GM21717 (cell line): ENCODE measurements around the gene SPECC1.
"Not testable (repeated sequence)": the region's sequence is repeated elsewhere in the genome, so short reads cannot be mapped to it uniquely, and the experiment has no call there.

Experiments
- ATAC-seq: cut with Tn5 transposase; IDR thresholded peaks from one replicate; pipeline ENCODE4 v1.9.1; 2021; ENCODE audit warnings: mild to moderate bottlenecking, moderate library complexity; ENCODE audit not compliant: unreplicated experiment

The SPECC1 gene

DNA sequence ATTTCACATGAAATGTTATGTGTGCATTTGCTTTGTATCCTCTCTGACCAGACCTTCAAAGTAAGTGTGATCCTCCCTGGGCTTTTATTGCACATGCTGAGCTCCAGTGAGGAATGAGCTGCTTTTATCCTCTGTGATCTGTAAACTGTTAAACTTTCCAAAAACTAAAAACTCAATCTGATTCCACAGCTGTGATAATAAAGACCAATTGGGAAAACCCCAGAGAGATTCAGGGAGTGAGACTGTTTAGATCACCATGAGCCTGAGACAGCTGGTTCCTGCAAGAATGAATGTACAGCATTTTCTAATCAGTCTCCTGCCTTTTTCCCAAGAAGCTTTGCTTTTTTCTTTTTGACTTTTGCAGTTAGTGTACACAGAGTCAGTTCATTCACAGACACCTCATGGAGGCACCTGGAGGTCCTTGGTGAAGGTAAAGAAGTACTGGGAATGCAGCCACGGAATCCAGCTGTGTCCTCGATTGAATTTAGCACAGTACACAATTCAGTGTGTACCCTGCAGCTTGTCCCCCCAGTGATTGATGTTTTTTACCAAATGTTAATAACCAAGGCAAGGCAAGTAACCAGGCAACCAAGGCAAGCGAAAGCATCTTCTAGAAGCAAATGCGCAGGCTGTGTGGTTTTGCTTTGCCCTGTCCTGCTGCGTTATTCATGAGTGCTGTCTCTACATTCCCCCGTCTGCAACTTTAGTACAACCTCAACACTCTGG lies 275.6 kb downstream of the SPECC1 start:
- ATAC-seq = no peak

DNA sequence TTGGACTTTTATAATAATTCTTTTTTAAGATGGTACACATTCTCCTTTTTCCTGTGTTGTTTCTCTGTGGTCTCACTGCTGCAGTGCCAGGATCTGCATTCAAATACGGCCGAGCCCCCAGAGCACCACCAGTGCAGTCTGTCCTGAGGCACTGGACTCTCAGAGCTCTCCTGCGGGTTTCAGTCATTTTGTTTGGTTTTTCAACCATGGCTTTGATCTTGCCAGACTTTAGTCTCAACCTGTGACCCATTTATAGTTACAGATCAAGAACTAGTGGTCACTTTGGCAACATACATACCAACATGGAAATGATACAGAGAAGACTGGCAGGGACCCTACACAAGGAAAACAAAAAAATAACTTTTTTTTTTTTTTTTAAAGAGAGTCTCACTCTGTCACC lies 280.8 kb downstream of the SPECC1 start:
- ATAC-seq = no peak

DNA sequence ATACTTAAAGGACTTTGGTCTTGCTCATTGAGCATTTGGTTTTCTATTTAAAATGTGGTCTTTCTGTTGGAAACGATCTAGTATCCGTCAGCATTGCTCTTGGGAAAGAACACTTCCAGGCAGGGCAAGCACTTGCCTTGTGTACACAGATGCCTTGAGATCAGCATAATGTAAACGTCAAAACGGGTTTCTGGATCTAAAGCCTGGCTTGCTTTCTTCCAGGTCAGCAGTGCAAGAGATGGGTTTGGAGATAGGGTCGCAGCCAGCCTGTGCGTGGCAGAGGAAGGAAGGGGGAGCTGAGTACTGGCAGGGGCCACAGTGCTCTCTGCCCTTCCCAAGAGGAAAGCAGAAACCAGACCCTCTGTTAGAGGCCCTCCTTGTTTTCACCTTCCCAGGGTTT lies 282.7 kb downstream of the SPECC1 start:
- no peak for ATAC-seq

DNA sequence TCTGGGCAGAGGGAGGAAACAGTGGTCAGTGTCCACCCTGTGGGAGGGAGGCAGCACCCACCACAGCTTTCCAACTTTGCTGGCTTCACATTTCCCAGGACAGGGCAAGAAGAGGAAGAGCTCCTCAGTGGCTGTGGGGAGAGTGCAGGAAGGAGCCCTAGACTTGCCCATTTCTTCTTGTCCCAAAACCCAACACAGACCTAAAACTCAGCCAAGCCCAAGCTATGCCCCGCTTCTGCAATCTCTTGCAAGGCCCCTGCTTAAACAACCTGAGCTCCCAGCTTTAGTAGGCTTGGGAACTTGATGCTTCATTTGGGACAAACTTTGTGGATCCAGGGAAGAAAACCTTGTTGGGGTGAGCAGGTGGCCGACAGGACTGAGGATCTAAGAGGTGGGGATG lies 284.3 kb downstream of the SPECC1 start:
- ATAC-seq = no peak

DNA sequence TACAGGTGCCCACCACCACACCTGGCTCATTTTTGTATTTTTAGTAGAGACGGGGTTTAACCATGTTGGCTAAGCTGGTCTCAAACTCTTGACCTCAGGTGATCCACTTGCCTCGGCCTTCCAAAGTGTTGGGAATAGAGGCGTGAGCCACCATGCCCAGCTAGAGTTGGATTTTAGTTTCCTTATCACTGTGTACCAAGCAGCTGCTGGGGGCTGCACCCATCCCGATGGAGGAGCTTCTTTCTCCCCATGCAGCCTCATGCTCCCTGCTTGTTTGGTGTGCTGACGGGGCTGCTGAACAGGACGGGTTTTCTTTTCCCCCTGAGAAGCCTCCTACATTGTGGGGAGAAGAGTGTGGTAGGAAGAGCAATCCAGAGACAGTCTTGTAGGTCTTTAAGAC lies 285.0 kb downstream of the SPECC1 start:
- ATAC-seq = no peak

DNA sequence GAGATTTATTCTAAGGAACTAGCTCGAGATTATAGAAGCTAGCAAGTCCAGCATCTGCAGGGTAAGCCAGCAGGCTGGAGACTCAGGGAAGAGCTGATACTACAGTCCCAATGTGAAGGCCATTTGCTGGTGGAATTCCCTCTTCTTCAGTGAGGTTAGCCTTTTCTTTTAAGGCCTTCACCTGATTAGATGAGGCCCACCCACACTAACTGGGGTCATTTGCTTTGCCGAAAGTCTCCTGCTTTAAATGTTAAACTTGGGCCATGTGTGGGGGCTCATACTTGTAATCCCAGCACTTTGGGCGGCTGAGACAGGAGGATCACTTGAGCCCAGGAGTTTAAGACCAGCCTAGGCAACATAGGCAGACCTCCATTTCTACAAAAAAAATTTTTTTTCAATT lies 289.9 kb downstream of the SPECC1 start:
- ATAC-seq = no peak

DNA sequence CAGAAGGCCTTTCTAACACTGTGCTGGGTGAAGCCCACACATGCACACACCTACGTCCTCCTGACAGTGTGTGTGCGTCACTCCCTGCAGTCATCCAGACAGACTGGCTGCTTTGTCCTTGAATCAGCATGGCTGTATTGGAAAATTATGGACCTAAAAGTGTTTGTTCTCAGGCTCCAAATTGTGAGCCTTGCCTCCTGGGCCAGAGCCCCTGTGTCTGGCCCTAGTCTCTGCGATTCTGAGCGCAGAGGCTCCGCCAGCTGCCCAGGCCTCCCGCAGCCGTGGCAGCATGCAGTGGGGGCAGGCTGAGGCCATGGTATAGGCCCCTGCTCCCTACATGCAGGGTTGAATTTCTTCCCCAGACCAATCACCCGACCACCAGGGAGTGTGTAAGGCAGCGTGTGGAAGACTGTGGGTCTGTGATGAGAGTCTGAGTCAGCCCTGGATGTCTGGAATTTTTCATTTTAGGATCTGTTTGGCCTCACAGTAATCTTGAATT lies 291.3 kb downstream of the SPECC1 start:
- no peak for ATAC-seq

DNA sequence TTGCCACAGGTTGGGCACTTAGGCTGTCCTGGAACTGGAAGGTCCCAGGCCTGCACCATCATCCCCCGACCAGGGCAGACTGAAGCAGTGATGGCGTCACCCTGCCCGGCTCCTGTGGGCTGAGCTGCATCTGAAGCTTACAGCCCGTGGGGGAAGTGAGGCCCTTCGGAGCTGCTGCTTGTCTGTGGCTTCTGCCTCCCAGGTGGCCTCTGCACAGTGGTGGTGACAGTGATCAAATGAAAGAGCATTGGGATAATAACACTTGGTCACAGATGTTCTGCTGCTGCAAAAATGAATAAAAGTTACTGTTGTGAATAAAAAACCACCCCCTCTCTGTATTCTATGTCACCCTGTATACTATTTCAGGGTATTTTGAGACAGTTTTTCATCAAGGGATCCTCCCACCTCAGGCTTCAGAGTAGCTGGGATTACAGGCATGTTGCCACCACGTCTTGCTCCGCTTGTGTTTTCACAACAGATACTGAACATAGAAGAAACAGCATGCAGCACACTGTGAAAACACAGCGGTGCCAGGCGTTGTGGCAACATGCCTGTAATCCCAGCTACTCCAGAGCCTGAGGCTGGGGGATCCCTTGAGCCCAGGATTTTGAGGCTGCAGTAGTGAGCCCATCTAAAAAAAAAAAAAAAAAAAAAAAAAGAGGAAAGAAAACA lies 293.2 kb downstream of the SPECC1 start:
- no peak for ATAC-seq

DNA sequence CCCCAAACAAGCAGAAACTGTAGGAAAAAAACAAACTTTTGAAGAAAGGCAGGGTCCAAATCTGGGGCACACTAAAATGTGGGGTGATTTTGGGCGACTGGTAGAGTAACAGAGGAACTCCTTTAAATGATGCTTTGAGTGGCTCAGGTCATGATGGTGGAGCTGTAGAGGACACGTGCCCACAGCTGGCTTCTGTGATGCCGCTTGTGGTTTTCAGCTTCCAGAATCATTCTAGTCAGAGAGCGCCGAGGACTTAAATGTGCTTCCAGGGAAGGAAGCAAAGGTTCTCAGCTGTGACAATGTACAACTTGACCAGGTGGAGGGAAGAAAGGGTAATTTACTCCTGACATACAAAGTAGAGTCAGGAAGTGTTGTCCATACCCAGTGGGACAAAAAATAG lies 295.8 kb downstream of the SPECC1 start:
- no peak for ATAC-seq

DNA sequence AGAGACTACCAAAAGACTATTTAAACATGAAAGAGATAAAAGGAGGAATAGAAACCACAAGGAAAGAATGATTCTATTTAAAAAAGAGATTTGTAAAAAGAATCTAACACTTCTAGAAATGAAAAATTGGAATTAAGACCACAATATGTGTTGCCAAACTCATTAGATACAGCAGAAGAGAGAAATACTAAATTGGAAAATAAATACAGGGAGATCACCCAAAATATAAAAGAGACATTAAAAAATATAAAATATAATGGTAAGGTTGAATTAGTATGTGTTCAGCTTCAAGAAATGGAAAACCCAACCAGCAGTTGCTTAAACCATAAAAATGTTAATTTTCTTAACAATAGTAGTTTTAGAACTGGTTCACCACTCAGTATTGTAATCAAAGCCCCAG lies 297.8 kb downstream of the SPECC1 start:
- ATAC-seq = no peak

DNA sequence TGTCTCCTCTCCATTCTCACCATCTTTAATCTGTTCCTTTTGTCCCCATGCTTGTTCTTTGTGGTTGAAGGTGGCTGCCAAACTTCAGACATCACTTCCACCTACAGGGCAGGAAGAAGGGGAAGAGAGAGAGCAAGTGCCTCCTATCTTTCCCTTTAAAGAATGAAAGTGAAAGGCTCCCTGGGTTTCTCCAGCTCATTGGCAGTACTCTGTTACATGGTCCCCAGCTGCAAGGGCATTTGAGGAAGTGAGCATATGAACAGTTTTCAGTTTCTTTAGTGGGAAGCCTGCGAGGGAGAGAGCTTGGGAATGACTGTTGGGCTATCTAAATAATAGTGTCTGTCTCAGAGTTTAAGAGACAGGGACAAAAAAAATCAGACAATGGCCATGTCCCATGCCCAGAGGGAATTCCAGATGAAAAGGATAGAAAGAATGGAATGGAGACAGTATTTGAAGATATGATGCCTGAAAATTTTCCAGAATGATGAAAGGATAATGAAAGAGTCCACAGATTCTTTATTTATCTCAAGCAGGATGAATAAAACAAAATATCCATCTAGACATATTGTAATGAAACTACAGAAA lies 298.3 kb downstream of the SPECC1 start:
- ATAC-seq = no peak

DNA sequence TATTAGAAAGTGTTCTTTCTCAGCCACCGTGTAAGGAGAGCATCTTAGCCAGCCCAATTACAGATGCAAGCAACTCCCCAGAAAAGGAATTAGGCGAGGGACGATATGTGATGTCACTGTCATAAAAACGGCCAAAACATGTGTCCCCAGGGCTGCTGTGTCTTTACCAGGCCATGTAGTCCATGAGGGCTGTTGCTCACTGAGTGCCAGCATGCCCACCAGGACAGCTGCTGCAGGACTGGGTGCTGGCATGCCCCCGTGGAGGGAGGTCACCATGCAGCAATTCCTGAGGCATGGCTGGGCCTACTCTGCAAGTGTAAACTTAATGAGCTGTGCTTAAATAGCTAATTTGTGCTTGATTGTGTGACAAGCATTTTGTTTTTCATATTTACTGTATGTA lies 301.3 kb downstream of the SPECC1 start:
- no peak for ATAC-seq

DNA sequence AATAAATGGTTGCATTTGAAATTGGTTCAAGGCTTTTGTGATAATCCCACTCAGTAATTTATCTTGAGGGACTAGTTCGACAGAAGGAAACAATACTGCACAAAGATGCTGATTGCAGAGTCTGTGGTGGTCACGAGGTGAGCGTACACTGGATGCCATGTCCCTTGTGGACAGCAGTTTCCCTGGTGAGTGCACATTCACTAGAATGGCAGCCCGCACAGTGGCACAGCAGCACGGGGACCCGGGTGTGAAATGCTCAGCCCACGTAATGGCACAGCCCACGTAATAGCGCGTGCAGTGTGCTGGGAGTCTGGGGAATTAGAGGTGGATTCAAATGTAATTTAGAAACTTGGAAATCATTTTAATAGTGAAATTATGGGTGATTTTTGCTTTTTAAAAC lies 304.1 kb downstream of the SPECC1 start:
- no peak for ATAC-seq

DNA sequence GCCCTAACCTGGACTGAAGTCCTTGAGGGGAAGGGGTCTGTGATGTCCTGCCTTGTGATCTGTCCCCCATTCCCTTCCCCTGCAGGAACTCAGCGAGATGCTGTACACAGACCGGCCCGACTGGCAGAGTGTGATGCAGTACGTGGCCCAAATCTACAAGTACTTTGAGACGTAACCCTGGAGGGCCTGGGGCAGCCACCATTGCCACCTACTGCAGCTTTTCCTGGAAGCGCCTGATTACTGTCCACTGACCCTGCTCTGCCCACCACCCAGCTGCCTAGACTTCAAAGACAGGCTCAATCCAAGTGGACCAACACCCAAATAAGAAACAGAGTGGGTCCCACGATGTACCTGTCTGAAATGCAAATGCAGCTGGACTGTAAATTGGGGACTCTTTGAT lies 304.7 kb downstream of the SPECC1 start:
- ATAC-seq = no peak

DNA sequence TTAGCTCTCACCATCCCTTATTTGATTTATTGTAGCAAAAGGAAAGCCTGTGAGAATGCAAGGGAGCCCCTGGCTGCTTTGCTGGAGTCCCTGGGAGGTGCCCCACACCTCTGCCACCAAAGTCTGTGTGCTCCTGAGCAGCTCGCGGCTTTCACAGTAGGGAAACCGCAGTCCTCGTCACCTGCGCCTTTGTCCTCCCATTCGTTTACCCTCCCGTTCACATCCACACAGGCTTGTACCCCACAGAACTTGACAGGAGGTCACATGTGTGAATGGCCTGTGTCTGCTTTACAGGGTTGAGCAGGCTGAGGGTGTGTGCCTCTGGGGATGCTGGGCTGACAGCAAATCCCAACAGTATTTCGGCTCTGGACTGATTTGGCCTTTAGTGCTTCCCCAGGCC lies 305.7 kb downstream of the SPECC1 start:
- no peak for ATAC-seq

DNA sequence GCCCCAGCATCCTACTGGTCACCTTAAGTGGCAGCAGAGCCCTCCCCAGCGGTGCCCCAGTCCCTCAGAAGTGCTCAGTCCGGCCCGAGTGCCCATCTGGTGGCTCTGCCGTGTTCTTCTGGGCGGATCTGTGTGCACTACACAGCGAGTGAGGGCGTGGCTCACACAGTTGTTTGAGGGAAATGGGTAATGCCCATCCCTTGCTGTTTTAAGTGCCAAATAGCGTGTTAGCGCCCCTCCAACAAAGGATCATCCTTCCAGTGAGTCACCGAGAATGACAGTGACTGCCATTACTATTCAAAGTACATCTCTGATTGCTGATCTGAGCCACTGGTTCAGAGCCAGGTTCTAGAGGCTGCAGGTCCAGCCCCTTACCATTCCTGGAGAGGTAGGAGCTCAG lies 306.2 kb downstream of the SPECC1 start:
- ATAC-seq = no peak

DNA sequence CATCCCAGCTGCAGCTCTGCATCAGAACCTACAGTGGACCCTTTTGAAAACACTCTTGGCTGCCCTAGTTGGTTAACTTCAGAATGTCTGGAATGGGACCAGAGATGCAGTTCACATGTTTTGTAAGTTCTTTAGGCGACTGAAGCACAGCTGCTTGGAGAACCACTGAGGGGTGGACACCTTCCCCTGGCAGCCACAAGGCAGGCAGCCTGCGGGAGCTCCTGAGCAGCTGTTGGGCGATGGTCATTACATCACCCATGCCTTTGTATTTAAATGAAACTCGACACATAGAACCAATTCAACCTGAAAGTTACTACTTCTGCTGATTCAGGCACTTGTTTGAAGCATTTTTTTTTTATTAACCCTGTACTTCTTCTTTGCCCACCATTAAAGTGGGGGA lies 306.7 kb downstream of the SPECC1 start:
- ATAC-seq = no peak

DNA sequence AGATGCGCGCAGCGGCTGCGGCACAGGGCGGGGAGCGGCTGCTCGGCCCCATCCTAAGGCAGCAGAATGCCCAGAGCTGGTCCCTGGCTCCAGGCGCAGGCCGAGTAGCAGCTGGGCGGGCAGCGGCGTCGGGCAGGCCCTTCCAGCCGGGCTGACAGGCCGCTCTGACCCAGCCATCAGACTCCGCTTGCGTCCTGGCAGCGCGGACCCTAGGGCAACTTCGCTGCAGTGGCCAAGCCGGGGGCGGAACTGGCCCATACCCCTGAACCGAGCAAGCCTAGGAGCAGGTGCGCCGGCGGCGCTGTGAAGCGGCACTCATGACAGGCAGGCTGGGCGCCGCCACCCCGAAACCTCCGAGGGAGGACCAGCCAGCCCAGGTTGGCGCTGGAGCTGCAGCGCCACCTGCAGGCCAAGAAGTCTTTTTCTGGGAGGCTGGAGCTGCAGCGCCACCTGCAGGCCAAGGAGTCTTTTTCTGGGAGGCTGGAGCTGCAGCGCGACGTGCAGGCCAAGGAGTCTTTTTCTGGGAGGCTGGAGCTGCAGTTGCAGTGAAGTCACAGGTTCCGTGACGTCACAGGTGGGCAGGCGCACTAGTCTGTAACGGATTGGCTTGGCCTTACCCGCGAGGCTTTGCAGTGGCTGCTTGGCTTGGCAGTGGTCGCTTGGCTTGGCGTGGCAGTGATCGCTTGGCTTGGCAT lies 311.5 kb downstream of the SPECC1 start:
- peak; percentile 66 for ATAC-seq

DNA sequence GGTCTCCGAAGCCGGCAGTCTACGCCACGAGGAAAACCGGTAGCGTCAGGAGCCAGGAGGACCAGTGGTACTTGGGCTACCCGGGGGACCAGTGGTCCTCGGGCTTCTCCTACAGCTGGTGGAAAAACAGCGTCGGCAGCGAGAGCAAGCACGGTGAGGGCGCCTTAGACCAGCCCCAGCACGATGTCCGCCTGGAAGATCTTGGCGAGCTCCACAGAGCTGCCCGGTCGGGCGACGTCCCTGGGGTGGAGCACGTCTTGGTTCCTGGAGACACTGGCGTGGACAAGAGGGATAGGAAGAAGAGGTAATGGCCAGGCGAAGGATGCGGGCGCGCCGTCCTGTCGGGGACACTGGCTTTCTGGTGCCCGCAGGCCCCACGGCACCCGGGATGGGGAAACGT lies 312.2 kb downstream of the SPECC1 start:
- ATAC-seq = not testable (repeated sequence)

DNA sequence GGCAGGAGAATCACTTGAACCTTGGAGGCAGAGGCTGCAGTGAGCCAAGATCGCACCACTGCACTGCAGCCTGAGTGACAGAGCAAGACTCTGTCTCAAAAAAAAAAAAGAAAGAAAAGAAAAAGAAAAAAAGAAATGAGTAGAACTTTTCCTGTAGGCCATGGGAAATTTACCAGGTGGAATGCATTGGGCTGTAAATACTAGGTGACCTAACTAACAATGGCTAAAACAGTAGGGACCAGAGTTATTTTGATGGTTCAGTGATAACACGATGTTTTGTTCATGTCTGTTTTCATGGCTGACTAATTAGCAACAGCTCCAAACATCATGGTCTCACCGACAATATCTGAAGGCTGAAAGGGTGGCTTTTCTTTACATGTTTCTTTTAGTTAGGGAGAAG lies 318.6 kb downstream of the SPECC1 start:
- ATAC-seq = not testable (repeated sequence)

DNA sequence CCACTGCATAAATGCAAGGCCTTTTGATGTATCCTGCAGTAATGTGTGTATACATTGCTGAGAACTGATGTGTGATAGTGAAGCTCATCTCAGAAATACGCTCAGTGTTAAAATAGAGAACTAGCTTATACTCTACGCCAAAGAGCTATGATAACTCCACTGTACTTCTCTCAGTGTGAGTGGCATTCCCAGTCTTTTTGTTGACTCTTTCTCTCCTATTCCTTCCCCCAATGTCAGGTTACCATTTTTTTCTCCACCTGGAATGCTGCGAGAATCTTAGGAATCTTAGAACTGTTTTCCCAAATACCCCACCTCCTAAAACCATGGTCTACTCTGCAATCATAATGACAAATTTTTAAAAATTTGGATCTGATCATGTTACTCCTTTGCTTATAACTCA lies 342.2 kb downstream of the SPECC1 start:
- not testable (repeated sequence) for ATAC-seq

DNA sequence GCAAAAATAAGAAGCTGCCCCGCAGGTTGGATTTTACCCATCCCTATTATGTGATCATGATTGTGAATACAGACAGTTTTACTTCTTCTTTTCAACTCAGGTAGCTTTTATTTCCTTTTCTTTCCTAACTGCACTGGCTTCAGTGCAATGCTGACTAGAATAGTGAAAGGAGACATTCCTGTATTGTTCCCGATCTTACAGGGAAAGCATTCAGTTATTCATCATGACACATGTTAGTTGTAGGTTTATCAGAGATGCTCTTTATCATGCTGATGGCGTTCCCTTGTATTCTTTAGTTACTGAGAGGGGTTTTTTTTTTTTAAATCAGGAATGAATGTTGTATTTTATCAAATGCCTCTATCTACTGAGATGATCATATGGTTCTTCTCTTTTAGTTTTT lies 343.4 kb downstream of the SPECC1 start:
- not testable (repeated sequence) for ATAC-seq
